Astrocyte (in vitro differentiated cells and primary cell): ENCODE data around the gene MYL6B. TPM values are rescaled to one million over a fixed set of nuclear protein-coding genes. Genes with fewer than 3 reads are reported as not detected.

ENCODE experiments used
- DNase-seq: peaks from one replicate; pipeline ENCODE4 v3.0.0-alpha.2; 2010; ENCODE audit warnings: low read depth
- FAIRE-seq: peaks from 2 replicates; lab custom pipeline; 2011; peaks lifted over from hg19 to GRCh38; lab: Jason Lieb, UNC
- H2AFZ ChIP-seq: 2 replicates; pipeline ENCODE4 v1.6.0; 2012; ENCODE audit warnings: low read depth, low read length, inconsistent platforms
- H3K27ac ChIP-seq: 2 replicates; pipeline ENCODE4 v1.5.1; 2011; ENCODE audit warnings: low read depth, low read length, inconsistent platforms
- H3K27me3 ChIP-seq: 2 replicates; pipeline ENCODE4 v1.6.0; 2011; ENCODE audit warnings: low read length, inconsistent platforms; ENCODE audit not compliant: insufficient read depth
- H3K36me3 ChIP-seq: 2 replicates; pipeline ENCODE4 v1.5.1; 2011; ENCODE audit warnings: low read length, inconsistent platforms; ENCODE audit not compliant: insufficient read depth
- H3K4me1 ChIP-seq: 2 replicates; pipeline ENCODE4 v1.5.1; 2011; ENCODE audit warnings: low read length, inconsistent platforms; ENCODE audit not compliant: insufficient read depth
- H3K4me2 ChIP-seq: 2 replicates; pipeline ENCODE4 v1.6.0; 2012; ENCODE audit warnings: low read length, inconsistent platforms
- H3K4me3 ChIP-seq: 2 replicates; pipeline ENCODE4 v1.5.1; 2011; ENCODE audit warnings: low read depth, mild to moderate bottlenecking, low read length, inconsistent platforms; ENCODE audit not compliant: insufficient read depth
- H3K79me2 ChIP-seq: 2 replicates; pipeline ENCODE4 v1.6.0; 2012; ENCODE audit warnings: mild to moderate bottlenecking, low read length, inconsistent platforms; ENCODE audit not compliant: insufficient read depth
- H3K9ac ChIP-seq: 2 replicates; pipeline ENCODE4 v1.6.0; 2012; ENCODE audit warnings: mild to moderate bottlenecking, low read length, inconsistent platforms
- H3K9me3 ChIP-seq: 2 replicates; pipeline ENCODE4 v1.5.1; 2012; ENCODE audit warnings: low read depth, mild to moderate bottlenecking, low read length, inconsistent platforms; ENCODE audit not compliant: insufficient read depth
- H4K20me1 ChIP-seq: 2 replicates; pipeline ENCODE4 v1.6.0; 2012; ENCODE audit warnings: low read length, inconsistent platforms; ENCODE audit not compliant: insufficient read depth
- H3K27ac Mint-ChIP-seq: one replicate; pipeline ENCODE4 v1.8.0; 2021; ENCODE audit warnings: mild to moderate bottlenecking, mixed read lengths; ENCODE audit not compliant: unreplicated experiment
- H3K27me3 Mint-ChIP-seq: one replicate; pipeline ENCODE4 v1.8.0; 2021; ENCODE audit warnings: low read depth, mixed read lengths; ENCODE audit not compliant: unreplicated experiment
- H3K36me3 Mint-ChIP-seq: one replicate; pipeline ENCODE4 v1.8.0; 2021; ENCODE audit warnings: low read depth, mixed read lengths; ENCODE audit not compliant: unreplicated experiment
- H3K4me1 Mint-ChIP-seq: one replicate; pipeline ENCODE4 v1.8.0; 2021; ENCODE audit warnings: low read depth, mixed read lengths; ENCODE audit not compliant: unreplicated experiment
- H3K4me3 Mint-ChIP-seq: one replicate; pipeline ENCODE4 v1.8.0; 2021; ENCODE audit warnings: mild to moderate bottlenecking, moderate library complexity, mixed read lengths; ENCODE audit not compliant: unreplicated experiment
- H3K9me3 Mint-ChIP-seq: one replicate; pipeline ENCODE4 v1.8.0; 2021; ENCODE audit warnings: mild to moderate bottlenecking, mixed read lengths; ENCODE audit not compliant: unreplicated experiment
- CTCF ChIP-seq: IDR thresholded peaks from 2 replicates; pipeline ENCODE4 v1.5.1; 2011; ENCODE audit warnings: low read depth, mild to moderate bottlenecking, inconsistent platforms, low read length, moderate library complexity; ENCODE audit not compliant: insufficient read depth
- EZH2 ChIP-seq: IDR thresholded peaks from 2 replicates; pipeline ENCODE4 v1.6.1; 2012; ENCODE audit warnings: mild to moderate bottlenecking, low read length, inconsistent platforms; ENCODE audit not compliant: insufficient read depth
- total RNA-seq: library from RNA; stranded (reverse); gene quantifications from 2 replicates; pipeline ENCODE4 v1.2.1, GENCODE V29; 2021

Gene MYL6B
- total RNA-seq, 1 donor from 2014 or later: 118 TPM

- Mint-ChIP-seq H3K4me3 (no peak overlapping the region), H3K27me3 (no peaks in the 10 kb centered on the region), H3K9me3 (no peaks in the 10 kb centered on the region), H3K36me3 (peaks cover 36% of the 10 kb centered on the region), H3K27ac (no peak overlapping the region), H3K4me1 (no peaks in the 10 kb centered on the region)
- DNase-seq (no peak), FAIRE-seq (no peak)
- Histone ChIP-seq H3K27me3 (no peaks in the 10 kb centered on the region), H4K20me1 (peaks cover 4% of the 10 kb centered on the region), H3K36me3 (peaks cover 53% of the 10 kb centered on the region), H3K9ac (no peak overlapping the region), H3K9me3 (no peaks in the 10 kb centered on the region), H3K4me1 (no peaks in the 10 kb centered on the region), H3K4me3 (no peak overlapping the region), H3K4me2 (no peak overlapping the region), H3K27ac (no peak overlapping the region), H2AFZ (no peak overlapping the region), H3K79me2 (no peaks in the 10 kb centered on the region)
- TF ChIP-seq EZH2 (no peak), CTCF (no peak)
Measured at GRCh38 chr12:56172839-56173238, 20.5 kb downstream of the MYL6B start.

- Histone ChIP-seq H3K9ac (no peak overlapping the region), H3K4me2 (no peak overlapping the region), H4K20me1 (no peaks in the 10 kb centered on the region), H3K36me3 (peaks cover 48% of the 10 kb centered on the region), H3K27me3 (no peaks in the 10 kb centered on the region), H3K79me2 (no peaks in the 10 kb centered on the region), H3K4me3 (no peak overlapping the region), H3K27ac (no peak overlapping the region), H3K9me3 (no peaks in the 10 kb centered on the region), H3K4me1 (no peaks in the 10 kb centered on the region), H2AFZ (no peak overlapping the region)
- H3K4me1 Mint-ChIP-seq: no peaks in the 10 kb centered on the region
- peaks cover 46% of the 10 kb centered on the region for H3K36me3 Mint-ChIP-seq
- no peaks in the 10 kb centered on the region for H3K9me3 Mint-ChIP-seq
- no peak overlapping the region for H3K27ac Mint-ChIP-seq
- H3K4me3 Mint-ChIP-seq: no peak overlapping the region
- no peak for DNase-seq
- FAIRE-seq: no peak
- no peak for TF ChIP-seq EZH2
- no peak for TF ChIP-seq CTCF
- H3K27me3 Mint-ChIP-seq: no peaks in the 10 kb centered on the region
Measured at GRCh38 chr12:56178347-56178746, 26.0 kb downstream of the MYL6B start.

DNA sequence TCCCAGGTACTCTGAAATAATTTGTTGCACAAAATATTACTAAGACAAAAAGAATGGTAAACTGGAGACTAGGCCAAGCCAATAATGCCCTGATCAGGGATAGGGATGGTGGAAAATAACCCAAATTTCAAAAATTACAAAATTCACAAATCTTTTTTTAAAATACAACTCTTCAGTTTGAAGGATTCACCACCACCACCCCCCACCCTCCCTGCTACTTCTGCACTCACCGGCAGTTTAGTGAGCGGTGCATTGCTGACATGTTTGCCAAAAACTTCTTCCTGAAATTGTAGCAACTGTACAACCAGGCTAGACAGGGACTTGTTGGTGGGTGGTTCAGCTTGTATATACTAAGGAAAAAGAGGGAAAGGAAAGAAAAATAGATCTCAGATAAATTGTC lies 34.6 kb downstream of the MYL6B start:
- no peaks in the 10 kb centered on the region for H3K9me3 ChIP-seq
- peaks cover 27% of the 10 kb centered on the region for H4K20me1 ChIP-seq
- peak overlapping the region; percentile 85 for H3K4me2 ChIP-seq
- peaks cover 29% of the 10 kb centered on the region for H3K36me3 ChIP-seq
- peaks cover 3% of the 10 kb centered on the region for H3K36me3 Mint-ChIP-seq
- no peaks in the 10 kb centered on the region for H3K27me3 Mint-ChIP-seq
- no peak overlapping the region for H3K4me3 ChIP-seq
- H3K27me3 ChIP-seq: no peaks in the 10 kb centered on the region
- H3K4me1 ChIP-seq: peaks cover 13% of the 10 kb centered on the region
- H3K9ac ChIP-seq: no peak overlapping the region
- H3K79me2 ChIP-seq: peaks cover 30% of the 10 kb centered on the region
- no peak for TF ChIP-seq EZH2
- no peak for TF ChIP-seq CTCF
- peak overlapping the region; percentile 91 for H3K4me3 Mint-ChIP-seq
- H3K27ac ChIP-seq: no peak overlapping the region
- H3K9me3 Mint-ChIP-seq: no peaks in the 10 kb centered on the region
- H3K4me1 Mint-ChIP-seq: peaks cover 6% of the 10 kb centered on the region
- DNase-seq (no peak), FAIRE-seq (no peak)
- no peak overlapping the region for H2AFZ ChIP-seq
- H3K27ac Mint-ChIP-seq: no peak overlapping the region
